Effector CD4-positive, alpha-beta T cell (primary cell): ENCODE results near the gene IQGAP1.
A peak's percentile ranks its signal among the peaks of the same experiment; 100 is the strongest.

ENCODE experiments used
- DNase-seq: peaks from one replicate; pipeline ENCODE4 v3.0.0-alpha.2; 2020

The IQGAP1 gene

DNA sequence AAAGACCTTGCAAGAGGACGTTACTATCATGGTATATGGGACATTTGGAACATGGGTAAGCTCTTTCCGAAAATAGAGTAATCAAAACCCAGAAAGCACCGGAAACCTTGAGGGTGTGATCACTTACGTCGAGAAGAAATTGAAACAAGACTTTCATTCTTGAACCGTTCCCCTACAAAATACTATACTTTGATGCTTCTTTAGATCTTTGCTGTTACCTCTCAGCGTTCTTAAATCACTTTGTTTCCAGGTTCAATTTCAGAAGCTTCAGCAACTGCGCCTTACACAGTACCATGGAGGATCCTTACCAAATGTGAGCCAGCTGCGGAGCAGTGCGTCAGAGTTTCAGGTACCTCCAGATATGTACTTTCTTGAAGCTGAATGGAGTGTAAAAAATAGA is 151.7 kb downstream of the IQGAP1 start:
- DNase-seq, result peak; percentile 22

DNA sequence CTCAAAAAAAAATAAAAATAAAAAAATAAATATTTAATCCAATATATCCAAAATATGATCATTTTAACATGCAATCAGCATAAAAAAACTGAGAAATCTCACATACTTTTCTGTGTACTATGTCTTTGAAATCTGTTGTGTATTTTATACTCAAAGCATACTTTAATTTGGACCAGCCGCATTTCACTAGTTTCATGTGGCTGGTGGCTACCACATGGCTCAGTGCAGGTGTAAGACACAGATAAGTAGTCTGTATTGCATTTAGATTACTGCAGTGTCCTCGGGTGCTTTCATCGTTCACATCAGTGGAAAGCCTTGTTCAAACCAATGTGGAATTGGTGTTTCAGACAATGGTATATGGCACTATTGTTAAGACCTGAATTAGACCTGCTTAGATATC is 152.7 kb downstream of the IQGAP1 start:
- DNase-seq, result no peak

GRCh38 chr15:90545095-90545494 is 157.1 kb downstream of the IQGAP1 start:
- DNase-seq, result no peak

DNA sequence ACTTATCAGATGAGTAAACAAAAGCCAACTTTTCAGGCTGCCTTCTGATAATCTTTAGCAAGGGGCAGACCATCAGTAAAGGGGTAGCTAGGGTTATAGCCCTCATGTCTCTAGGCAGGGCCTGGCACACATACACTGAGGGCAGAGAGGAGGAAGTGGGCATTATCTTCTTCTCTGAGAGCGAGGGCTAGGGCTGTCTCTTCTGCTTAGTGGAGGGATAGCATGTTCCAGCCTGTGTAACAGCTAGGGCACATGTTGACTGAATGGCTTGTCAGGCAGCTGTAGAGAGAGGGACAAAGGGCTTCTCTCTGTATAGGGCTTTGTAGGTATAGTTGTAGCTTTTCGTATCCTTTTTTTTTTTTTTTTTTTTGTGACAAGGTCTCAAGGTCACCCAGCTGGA is 159.5 kb downstream of the IQGAP1 start:
- no peak for DNase-seq

DNA sequence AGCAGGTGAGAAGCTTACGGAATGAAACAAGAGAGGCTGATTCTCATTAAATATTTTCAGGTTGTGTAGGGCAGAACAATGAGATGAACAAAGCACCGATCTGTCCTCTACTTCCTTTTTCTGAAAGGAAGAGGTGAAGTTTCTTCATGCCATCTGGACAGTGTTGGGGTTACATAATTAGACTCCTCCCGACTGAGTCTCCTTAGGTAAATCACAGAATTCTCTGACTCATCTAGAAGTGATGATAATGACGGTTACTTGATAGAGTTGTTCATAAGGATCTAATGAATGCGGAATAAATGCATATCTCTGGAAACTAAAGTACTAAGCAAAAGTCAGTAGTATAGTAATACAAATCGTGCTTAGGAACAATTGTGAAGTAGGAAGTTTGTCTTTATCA is 162.9 kb downstream of the IQGAP1 start:
- no peak for DNase-seq
